ENCODE measurements around the gene CCDC175.

- TF ChIP-seq, protein P1, sequence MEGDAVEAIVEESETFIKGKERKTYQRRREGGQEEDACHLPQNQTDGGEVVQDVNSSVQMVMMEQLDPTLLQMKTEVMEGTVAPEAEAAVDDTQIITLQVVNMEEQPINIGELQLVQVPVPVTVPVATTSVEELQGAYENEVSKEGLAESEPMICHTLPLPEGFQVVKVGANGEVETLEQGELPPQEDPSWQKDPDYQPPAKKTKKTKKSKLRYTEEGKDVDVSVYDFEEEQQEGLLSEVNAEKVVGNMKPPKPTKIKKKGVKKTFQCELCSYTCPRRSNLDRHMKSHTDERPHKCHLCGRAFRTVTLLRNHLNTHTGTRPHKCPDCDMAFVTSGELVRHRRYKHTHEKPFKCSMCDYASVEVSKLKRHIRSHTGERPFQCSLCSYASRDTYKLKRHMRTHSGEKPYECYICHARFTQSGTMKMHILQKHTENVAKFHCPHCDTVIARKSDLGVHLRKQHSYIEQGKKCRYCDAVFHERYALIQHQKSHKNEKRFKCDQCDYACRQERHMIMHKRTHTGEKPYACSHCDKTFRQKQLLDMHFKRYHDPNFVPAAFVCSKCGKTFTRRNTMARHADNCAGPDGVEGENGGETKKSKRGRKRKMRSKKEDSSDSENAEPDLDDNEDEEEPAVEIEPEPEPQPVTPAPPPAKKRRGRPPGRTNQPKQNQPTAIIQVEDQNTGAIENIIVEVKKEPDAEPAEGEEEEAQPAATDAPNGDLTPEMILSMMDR (IDR thresholded peaks at IDR 0.05) = no peak
- TF ChIP-seq POLR2A (IDR thresholded peaks at IDR 0.05) (no peak), POLR2AphosphoS5 (IDR thresholded peaks at IDR 0.05) (no peak)
Measured at GRCh38 chr14:59541731-59542130, 34.9 kb downstream of the CCDC175 start.
